SIG-M5 (cell line): ENCODE results near the gene FSTL3.
"Not testable (repeated sequence)": the region's sequence is repeated elsewhere in the genome, so short reads cannot be mapped to it uniquely, and the experiment has no call there.

Source experiments
- DNase-seq: peaks from one replicate; lab custom pipeline; 2025; lab: John Stamatoyannopoulos, UW

FSTL3 gene

DNA sequence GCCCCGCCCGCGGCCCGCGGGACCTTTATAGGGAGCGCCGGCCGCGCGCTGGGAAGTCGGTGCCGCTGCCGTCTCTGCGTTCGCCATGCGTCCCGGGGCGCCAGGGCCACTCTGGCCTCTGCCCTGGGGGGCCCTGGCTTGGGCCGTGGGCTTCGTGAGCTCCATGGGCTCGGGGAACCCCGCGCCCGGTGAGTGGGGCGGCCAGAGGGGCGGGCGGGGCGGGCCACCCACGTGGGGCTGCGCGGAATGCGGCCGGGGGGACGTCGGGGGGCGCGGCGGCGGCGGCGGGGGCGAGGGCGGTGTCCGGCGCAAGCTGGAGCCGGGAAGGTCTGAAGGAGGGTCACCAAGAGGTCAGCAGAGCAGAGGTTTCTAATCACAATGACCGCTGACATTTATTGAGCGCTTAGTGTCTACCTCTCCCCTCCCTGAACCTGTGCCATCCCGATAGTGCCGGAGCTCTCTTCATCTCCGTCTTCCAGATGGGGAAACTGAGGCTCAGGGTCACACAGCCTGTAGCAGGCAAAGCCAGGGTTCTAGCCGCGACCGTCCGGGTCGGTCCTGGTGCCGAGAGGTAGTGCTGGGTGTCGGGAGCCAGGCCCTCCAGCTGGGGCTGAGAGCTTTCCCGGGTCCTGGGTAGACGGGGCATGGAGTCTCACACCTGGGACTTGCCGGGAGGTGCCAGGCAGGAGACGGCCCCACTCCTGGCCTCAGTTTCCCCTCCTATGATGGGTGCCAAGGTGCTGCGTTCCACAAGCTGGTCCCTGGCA lies at the start of gene FSTL3:
Gene FSTL3, plus strand, starts transcription at position 54 of the 767 bp plus-strand sequence. Its CDS starts 32 bp downstream, at position 86.
- no peak for DNase-seq

DNA sequence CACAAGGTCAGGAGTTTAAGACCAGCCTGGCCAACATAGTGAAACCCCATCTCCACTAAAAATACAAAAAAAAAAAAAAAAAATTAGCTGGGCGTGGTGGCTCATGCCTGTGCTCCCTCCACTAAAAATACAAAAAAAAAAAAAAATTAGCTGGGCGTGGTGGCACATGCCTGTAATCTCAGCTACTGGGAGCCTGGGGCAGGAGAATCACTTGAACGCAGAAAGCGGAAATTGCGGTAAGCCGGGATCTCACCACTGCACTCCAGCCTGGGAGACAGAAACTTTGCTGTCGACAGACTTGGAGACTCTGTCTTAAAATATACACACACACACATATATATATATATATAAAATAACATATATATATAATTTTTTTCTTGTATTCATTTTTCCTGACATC lies 49.6 kb upstream of the FSTL3 start:
- not testable (repeated sequence) for DNase-seq

DNA sequence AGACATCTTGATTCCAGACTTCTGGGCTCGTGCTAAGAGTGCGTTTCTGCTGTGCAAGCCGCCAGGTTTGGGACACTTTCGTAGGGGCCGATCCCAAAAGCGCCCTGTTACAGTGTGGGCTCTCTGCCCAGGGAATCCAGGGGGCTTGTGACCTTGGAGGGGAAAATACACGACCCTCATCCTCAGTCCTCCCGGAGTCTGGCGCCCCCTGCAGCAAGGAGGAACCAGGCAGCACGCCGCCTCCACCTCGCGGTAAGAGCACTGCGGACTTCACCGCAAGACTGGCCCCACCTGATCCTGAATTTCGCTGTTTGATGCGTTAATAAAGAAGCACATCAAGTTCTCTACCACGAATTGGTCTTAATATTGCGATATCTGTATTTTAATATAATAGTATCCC lies 48.0 kb upstream of the FSTL3 start:
- no peak for DNase-seq

DNA sequence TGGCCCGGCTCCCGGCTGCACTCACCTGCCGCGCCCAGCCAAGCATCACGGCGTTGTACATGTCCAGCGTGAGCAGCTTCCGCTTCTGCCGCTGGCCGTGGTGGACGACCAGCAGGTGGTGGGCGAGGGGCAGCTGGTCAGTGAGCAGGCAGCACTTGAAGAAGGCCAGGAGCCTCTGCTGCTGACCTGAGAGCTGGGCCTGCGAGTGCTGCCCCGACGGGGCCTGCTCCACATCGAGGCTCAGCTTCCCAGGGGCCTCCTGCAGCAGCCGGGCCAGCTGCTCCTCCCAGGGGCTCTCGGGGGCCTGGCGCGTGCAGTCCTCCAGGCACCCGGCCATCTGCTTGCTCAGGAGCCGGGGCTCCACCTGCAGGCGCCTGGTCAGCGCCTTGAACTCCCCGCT lies 46.7 kb upstream of the FSTL3 start:
- not testable (repeated sequence) for DNase-seq

DNA sequence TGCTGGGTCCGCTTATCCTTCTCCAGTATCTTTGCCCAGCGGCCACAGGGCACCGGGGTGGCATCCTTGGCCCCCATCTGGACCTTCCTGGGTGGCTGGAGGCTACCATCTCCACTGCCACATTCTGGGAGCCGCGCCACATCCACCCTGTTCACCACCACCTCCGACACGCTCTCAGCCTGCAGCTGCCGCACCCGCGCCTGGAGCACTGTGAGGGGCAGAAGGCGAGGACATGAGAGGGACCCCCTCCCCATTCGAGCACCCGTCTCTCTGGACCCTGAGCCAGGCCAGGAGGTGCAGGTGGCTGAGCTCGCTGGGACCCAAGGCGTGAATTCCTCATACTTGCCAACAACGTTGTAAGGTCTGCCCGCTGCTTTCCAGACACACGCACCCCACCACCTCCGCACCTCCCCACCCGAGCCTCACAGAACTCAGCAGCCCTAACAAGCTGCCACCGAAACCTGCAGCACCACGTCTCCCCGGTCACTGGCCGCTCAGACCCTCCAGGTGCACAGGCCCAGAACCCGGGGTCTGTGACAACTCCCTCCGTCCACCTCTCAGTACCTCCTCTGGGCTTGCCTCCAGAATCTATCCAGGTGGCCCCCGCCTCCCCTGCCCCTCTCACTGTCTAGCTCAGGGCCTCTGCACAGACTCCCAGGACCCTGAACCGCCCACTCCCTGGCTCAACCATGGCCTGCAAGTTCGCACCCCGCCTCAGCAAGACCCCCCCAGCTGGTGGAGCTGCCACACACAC lies 46.1 kb upstream of the FSTL3 start:
- DNase-seq = no peak

DNA sequence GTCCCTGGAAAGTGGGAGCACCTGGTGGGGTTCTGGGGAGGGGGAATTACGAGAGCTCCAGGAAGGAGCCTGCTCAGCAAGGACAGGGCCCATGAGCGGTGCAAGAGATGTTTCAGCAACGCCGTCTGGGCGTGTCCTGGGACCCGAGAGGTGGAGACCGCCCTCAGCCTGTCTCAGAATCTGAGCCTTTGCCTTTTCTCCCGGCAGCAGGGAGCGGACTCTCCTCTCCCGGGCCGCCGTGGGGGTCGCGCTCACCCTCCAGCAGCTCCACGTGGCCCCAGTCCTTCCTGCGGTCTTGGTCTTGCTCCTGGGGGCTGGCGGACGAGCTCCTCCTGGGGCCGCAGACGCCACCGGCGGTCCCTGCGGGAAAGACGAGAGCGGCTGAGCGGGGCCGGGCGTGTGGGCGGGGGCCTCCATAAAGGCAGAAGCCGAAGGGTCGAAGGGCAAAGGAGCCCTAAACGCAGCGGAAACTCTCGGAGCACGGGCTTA lies 43.6 kb upstream of the FSTL3 start:
- no peak for DNase-seq

DNA sequence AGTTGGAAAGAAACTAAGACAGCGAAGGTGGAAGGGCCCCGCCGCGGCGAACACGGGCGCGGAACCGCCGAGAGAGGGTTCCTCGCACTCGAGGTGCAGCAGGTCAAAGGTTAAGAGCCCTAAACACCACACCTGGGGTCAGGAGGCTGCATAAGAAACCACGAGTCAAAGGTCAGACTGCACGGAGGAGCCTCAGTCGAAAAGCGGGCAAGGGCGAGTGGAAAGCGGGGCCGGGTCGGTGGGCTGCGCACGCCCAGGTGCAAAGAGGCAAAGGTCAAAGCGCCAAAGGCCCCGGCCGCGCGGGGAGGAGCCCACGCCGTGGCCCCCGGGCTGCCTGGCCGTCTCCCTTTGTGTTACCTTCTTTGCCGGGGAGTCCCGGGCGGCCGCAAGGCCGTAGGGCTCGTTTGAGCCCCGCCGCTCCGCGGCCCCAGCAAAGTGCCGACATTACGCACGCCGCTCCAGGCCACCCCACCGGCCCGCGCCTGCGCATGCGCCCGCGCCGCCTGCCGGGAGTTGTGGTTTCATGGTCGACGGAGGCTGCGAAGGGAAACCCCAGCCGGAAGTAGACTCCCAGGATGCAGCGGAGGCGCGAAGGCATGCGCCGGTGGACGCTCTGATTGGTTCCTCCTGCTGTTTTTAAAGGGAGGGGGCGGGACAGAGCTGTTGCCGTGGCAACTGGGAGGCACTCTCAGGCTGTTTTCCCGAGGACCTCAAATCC lies 43.0 kb upstream of the FSTL3 start, which contains the start of gene POLRMT:
Gene POLRMT, minus strand, starts transcription at position 470 of the 718 bp plus-strand sequence. Its CDS starts 25 bp downstream, at position 445.
- peak; percentile 51 for DNase-seq

DNA sequence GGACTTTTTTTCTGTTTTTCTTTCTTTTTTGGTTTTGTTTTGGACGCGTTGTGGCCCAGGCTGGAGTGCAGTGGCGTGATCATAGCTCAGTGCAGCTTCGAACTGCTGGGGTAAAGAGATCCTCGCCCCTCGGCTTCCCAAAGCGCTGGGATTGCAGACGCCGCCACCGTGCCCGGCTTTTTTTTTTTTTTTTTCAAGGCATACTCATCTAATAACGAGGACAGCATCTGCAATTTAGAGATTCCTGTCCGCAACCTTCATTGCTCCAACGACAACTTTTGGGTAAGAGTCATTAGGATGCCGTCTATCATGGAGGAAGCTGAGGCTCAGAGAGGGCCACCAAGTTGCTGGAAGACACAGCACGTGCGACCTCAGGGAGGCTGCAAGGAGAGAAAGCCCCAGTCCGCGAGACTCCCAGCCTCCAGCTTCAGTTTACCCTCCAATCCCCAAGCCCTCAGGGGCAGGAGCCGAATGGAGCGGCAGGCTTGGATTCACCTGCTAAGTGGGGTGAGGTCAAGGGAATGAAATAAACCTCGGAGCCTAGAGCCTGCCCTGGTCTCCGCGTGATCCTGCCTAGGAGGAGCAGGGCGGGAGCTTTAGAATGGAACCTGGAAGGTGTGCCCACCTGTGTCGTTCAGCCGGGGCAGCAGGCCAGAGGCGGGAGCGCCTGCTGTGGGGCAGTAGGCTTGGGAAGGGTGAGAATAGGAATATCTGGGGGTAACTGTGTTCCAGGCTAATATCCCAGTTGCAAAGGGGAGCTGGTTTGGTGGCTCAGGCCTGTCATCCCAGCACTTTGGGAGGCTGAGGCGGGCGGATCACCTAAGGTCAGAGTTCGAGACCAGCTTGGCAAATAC lies 42.2 kb upstream of the FSTL3 start:
- DNase-seq = no peak

DNA sequence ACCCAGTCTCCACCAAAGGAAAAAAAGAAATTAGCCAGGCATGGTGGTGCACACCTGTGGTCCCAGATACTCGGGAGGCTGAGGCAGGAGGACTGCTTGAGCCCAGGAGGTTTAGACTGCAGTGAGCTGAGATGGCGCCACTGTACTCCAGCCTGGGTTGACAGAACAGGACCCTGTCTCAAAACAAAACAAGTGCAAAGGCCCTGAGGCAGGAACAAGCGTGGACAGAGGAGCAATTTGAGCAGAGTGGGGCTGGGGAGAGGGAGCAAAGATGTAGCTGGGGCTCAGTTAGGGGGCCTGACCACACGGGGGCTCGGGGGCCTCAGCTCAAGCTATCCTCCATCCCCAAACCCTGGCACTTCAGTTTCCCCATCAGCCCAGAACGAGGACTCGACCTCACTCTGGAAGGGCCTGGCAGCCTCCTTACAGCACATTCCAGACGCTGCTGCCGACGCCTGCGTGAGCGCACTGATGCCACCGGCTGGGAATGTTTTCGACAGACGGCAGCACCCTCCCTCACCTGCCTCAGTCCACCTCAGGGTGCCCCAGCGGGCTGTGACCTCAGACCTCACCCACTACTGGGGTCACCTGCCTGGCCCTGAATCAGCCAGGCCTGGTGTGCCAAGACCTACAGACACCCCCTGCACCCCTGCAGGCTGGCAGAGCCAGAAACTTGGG lies 41.1 kb upstream of the FSTL3 start:
- no peak for DNase-seq

DNA sequence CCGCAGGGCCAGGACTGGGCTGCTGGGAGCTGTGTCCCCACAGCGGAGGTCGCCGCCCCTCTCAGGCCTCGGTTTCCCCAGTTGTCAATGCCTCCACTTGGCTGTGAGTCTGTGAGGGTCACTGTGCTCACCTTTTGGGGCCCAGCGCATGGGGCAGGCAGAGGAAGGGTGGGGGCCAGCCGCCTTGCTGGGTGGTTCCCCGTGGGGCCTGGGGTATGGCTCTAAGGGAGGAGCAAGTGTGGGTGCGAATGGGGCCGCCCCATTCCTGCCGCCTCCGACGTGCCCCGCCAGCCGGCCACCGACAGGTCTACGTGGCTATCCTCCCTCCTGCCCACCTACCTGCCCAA lies 37.3 kb upstream of the FSTL3 start:
- DNase-seq = no peak

DNA sequence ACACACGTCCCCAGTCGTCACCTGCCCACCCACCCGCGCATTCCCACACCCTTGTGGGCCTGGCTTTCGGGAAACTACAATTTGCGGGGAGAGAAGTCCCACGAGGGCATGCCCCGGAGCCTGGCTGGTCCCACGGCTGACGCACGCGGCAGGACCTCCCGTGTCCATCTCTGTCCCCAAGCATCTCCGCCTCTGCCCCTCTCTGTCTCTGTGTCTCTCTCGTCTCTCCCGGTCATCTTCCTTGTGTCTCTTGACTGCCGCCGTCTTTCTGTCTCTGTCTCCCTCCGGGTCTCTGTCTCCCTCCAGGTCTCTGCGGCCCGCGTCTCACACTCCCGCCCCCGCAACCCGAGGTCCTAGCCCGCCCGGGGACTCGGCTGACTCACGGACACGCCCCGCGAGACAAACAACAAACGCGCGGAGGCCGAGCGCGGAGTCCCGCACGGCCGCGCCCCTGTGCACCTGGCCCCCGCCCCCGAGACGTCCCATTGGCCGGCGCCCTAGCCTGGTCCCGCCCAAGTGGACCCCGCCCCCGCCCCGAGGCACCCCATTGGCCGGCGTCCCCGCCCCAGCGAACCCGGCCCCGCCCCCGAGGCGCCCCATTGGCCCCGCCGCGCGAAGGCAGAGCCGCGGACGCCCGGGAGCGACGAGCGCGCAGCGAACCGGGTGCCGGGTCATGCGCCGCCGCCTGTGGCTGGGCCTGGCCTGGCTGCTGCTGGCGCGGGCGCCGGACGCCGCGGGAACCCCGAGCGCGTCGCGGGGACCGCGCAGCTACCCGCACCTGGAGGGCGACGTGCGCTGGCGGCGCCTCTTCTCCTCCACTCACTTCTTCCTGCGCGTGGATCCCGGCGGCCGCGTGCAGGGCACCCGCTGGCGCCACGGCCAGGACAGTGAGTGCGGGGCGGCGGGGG lies 36.7 kb upstream of the FSTL3 start, which contains the start of gene FGF22:
Gene FGF22, plus strand, starts transcription at position 627 of the 908 bp plus-strand sequence. Its CDS starts 47 bp downstream, at position 674.
- no peak for DNase-seq

DNA sequence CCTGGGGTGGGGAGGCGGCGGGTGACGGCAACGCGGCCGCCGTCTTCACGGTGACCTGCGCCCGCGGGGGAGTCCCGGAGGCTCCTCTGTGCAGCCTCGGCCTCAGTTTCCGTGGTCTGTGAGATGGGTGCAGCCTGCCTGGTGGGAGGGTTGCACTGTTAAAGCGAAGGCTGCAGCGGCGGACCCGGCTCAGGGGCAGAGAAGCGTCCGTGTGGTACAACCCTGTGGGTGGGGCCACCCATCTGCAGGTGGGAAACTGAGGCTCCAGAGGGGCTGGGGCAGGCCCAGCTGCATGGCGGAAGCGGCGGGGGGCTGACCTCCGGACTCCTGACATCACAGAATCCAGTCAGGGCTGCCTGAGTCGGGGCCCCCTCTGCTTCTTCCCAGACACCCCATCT lies 36.0 kb upstream of the FSTL3 start:
- no peak for DNase-seq

DNA sequence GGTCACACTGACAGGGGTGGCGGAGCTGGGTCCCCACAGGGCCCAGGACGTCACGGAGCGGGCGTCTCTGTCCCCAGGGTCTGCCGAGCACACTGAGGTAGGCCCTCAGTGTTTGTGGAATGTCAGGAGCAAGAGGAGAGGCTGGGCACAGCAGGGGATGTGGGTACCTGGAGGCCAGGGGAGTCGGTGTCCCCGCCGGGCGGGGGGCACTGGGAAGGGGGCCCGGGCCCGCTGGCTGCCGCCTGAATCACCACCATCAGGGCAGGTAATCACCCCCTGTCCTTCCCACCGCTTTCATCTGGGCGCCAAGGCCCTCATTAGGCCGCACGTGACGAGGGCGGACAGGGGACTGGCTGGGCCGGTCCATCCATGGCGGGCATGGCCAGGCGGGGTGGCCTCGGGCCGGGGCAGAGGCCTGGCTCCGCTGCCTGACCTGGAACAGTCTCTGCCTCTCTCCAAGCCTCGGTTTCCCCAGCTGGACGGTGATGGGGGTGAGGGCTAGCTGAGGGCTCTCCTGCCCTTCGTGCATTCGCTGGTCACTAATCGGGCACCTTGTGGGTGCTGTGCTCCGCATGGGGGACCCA lies 35.5 kb upstream of the FSTL3 start:
- DNase-seq = no peak

DNA sequence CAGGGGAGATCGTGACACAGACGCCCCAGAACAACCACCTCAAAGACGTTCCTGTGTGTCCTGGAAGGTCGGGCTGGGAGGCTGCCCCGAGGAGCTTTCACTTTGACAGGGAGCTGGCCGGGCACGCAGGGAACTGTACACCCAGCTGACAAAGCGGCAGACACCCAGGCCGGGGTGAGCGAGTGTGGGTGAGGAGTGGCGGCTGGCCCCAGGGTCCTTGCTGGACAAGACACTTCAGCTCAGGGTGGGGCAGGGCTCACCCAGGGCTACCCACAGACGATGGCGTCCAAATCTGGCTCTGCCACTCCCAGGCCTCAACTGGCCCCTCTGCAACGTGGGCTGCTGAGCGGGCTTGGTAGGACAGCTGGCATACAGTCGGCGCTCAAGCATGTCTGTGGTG lies 34.5 kb upstream of the FSTL3 start:
- DNase-seq = no peak

DNA sequence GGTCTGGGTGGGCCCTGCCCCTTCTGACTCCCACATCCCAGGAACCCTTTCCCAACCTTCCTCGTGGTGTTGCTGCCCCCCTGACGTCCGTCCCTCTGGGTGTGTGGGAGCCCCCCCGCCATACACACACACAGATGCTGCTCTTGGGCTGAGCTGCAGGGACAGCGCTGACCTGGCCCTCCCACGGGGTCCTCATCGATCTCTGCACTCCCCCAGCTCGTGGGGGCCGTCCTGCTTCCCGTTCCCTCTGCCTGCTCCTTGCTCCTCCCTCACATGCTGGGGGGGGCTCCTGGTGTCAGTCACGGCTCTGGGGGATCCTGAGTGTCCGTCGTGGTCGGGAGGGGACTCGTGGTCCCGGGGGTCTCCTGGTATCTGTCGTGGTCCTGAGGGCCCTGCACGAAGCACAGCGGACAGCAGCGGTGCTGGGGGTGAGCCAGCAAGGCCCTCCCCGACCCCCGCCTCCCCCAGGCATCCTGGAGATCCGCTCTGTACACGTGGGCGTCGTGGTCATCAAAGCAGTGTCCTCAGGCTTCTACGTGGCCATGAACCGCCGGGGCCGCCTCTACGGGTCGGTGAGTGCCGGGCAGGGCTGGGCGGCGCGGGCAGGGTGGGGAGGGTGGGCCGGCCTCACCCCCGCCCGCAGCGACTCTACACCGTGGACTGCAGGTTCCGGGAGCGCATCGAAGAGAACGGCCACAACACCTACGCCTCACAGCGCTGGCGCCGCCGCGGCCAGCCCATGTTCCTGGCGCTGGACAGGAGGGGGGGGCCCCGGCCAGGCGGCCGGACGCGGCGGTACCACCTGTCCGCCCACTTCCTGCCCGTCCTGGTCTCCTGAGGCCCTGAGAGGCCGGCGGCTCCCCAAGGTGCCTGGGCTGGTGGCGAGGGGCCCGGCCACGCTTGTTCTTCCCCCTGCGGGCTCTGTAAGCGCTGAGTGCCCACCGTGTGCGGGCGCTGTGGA lies 33.1 kb upstream of the FSTL3 start:
- DNase-seq = no peak

DNA sequence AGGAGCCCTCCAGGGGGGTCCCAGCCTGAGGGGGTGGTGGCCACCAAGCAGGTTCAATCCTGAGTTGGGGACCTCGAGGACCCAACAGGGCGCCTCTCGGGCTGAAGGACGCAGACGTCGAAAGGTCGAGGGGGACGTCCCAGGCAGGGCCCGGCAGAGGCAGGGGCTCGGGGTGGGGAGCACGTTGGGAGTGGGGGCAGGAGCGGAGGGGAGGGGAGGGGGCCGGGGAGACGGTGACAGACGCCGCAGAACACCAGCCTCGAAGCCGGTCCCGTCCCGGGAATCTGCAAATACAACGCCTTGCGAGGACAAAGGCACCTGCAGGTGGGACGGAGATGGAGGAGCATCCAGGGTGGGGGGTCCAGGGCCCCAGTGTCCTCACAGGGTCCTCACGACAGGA lies 32.5 kb upstream of the FSTL3 start:
- DNase-seq = no peak

DNA sequence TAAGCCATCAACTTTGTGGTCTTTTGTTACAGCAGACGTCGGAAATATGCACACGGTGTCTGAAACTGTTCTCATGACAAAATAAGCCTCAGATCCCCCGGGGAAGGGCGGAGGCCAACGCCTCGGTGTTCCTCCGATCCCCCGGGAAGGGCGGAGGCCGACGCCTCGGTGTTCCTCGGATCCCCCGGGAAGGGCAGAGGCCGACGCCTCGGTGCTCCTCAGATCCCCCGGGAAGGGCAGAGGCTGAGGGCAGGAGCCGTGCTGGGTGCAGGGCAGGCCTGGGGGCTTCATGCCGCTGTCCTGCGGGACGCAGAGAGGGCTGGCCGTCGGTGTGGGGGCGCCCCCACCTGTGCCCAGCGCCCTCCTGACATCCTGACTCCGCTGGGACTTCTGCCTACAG lies 31.8 kb upstream of the FSTL3 start:
- DNase-seq = no peak

DNA sequence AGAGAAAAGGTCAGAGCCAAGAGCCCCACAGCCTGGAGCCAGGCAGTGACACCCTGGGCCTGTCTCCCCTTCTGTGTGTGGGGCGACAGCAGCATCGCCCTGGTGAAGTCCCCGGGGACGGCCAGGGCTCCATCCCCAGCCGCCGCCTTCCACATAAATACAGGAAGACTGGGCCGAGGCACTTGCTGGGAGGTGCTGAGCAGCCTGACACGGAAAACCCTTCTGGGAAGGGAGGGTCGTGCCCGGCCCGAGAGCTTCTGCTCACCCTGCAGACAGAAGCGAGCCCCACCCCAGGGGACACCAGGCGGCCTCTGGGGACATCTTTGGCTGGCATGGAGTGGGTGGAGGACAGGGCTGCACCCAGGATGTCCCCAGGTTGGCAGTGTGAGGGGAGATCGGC lies 31.4 kb upstream of the FSTL3 start:
- DNase-seq = no peak
